ENCODE data around the gene EPAS1. TPM values are rescaled to one million over a fixed set of nuclear protein-coding genes. Genes with fewer than 3 reads are reported as not detected.

The EPAS1 gene
- total and polyA plus RNA-seq, 8 donors = 35.1 to 217 (median 117) TPM

DNA sequence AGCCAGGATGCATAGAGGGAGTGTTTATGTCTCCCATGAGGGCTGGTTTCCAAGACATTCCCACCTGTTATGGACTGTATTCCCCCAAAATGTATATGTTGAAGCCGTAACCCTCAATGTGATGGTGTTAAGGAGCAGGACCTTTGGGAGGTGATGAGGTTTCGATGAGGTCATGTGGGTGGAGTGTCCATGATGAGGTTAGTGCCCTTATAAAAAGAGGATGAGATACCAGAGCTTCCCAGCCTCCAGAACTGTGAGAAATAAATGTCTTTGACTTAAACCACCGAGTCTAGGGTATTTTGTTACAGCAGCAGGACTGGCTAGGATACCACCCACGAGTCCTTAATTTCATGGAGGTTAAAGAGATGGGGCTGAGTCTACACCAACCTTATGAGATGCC is 22.6 kb upstream of the EPAS1 start:
- Histone ChIP-seq H3K36me3 (no peaks in the 10 kb centered on the region), H3K27ac (peak overlapping the region in 2 of 5 donors; percentile 63 to 71), H3K4me1 (peaks cover 0 to 6% (median 0%) of the 10 kb centered on the region in 4 donors), H3K27me3 (peaks cover 0 to 4% (median 0%) of the 10 kb centered on the region in 3 donors), H3K4me3 (no peak overlapping the region), H3K9me3 (no peaks in the 10 kb centered on the region)
- intact Hi-C loops (cut with DNase I; ENCODE audit: low total_unique reads) = no loop called here
- no peak for DNase-seq
- 89 to 95% (median 93%) methylated on average over 4 of the region's 4 CpGs for whole genome bisulfite sequencing, 5 donors
- TF ChIP-seq EP300 (IDR thresholded peaks at IDR 0.05) (no peak), POLR2A (IDR thresholded peaks at IDR 0.05) (no peak), POLR2AphosphoS5 (IDR thresholded peaks at IDR 0.05) (no peak)
- TF ChIP-seq, protein P1, sequence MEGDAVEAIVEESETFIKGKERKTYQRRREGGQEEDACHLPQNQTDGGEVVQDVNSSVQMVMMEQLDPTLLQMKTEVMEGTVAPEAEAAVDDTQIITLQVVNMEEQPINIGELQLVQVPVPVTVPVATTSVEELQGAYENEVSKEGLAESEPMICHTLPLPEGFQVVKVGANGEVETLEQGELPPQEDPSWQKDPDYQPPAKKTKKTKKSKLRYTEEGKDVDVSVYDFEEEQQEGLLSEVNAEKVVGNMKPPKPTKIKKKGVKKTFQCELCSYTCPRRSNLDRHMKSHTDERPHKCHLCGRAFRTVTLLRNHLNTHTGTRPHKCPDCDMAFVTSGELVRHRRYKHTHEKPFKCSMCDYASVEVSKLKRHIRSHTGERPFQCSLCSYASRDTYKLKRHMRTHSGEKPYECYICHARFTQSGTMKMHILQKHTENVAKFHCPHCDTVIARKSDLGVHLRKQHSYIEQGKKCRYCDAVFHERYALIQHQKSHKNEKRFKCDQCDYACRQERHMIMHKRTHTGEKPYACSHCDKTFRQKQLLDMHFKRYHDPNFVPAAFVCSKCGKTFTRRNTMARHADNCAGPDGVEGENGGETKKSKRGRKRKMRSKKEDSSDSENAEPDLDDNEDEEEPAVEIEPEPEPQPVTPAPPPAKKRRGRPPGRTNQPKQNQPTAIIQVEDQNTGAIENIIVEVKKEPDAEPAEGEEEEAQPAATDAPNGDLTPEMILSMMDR (IDR thresholded peaks at IDR 0.05) = no peak

DNA sequence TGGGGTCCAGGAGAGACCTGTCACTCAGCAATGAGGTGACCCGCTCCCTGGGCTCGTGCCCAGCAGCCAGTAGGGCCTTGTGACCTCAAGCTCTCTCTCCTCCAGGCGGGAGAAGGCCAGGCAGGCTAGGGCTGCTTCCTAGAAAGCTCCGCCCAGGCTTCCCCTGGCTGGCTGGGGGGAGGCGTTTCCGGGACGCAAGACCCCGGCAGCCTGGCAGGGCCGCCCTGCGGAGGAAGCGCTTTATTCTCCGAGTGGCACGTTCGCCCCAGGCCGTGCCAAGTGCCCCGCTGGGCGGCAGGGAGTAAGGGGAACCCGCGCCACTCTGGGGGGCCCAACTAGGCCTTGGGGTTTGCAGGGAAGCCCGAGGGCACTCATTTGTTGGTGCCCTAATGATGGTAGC is 21.2 kb upstream of the EPAS1 start:
- peaks cover 0 to 6% (median 0%) of the 10 kb centered on the region in 4 donors for H3K4me1 ChIP-seq
- TF ChIP-seq POLR2A (IDR thresholded peaks at IDR 0.05) (no peak), POLR2AphosphoS5 (IDR thresholded peaks at IDR 0.05) (peak in 1 of 3 donors; percentile 26)
- intact Hi-C loops (cut with DNase I; ENCODE audit: low total_unique reads) = no loop called here
- no peak overlapping the region for H3K4me3 ChIP-seq
- no peaks in the 10 kb centered on the region for H3K9me3 ChIP-seq
- peak in 1 of 2 donors; percentile 84 for DNase-seq
- H3K36me3 ChIP-seq = no peaks in the 10 kb centered on the region
- H3K27me3 ChIP-seq = peaks cover 0 to 4% (median 0%) of the 10 kb centered on the region in 3 donors
- WGBS, 5 donors = 48 to 57% (median 53%) methylated on average over 5 to 20 of the region's 20 CpGs
- H3K27ac ChIP-seq = peak overlapping the region; percentile 19 to 71 (median 45)

DNA sequence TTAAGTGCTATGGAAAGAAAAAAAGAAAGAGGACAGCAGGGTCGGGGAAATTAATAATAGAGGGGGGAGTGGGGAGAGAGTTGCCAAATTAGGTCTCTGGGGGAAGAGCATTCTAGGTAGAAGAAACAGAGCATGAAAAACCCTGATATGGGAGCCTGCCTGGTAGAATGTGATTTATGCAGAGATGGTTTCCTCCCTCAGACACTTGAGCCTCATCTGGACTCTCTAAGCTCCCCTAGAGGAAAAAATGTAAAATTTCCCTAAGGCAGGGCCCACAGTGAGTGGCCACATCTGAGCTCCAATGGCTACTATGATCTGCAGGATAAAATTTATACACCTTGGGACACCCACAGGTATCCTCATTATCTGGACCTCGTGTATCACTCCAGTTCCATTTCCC is 20.6 kb upstream of the EPAS1 start:
- DNase-seq = no peak
- Histone ChIP-seq H3K4me3 (no peak overlapping the region), H3K4me1 (peaks cover 0 to 6% (median 0%) of the 10 kb centered on the region in 4 donors), H3K36me3 (no peaks in the 10 kb centered on the region), H3K27ac (peak overlapping the region in 3 of 5 donors; percentile 45 to 71 (median 63)), H3K27me3 (peaks cover 0 to 4% (median 0%) of the 10 kb centered on the region in 3 donors), H3K9me3 (no peaks in the 10 kb centered on the region)
- 69 to 85% (median 75%) methylated on average over 2 of the region's 2 CpGs for WGBS, 5 donors
- TF ChIP-seq POLR2AphosphoS5 (IDR thresholded peaks at IDR 0.05) (no peak), POLR2A (IDR thresholded peaks at IDR 0.05) (no peak), EP300 (IDR thresholded peaks at IDR 0.05) (no peak)
- TF ChIP-seq, protein P1 (IDR thresholded peaks at IDR 0.05) = no peak
- intact Hi-C loops (cut with DNase I; ENCODE audit: low total_unique reads) = no loop called here

DNA sequence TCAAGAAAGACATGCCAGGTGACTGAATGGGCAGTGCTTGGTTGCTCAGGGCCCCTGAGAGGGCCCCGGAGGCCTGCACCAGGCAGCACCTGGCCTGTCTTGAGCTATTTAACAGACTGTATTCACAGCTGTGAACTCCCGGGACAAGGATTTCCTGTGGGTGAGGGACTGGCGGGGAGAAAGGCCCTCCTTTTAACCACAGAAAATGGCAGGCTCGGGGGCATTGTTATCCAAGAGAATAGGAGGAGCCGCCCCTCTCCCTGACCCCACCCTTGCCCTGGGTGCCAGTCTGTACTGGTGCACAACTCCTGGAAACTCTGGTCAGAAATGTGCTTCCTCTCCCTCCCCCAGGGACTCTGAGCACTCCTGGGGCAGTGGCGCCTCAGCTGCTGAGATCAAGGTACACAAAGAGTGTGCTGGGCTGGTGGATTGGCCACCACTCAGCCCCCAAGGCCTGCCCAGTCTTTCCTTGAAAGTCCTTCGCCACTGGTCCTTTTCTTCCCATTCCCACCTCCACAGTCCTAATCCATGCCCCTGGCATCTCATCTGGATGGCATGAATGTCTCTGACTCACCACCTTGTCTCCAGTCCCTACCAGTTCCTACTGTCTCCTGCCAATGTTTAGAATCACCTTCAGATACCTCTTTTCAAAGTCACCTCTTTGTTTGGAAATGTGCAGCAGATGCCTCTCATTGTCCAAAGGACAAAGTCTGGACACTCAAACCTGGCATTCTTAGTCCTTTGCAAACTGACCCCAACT is 19.6 kb upstream of the EPAS1 start:
- no peak overlapping the region for H3K4me3 ChIP-seq
- intact Hi-C loops (cut with DNase I; ENCODE audit: low total_unique reads) = no loop called here
- DNase-seq = no peak
- peaks cover 0 to 4% (median 0%) of the 10 kb centered on the region in 3 donors for H3K27me3 ChIP-seq
- no peak overlapping the region for H3K27ac ChIP-seq
- H3K36me3 ChIP-seq = no peaks in the 10 kb centered on the region
- WGBS, 5 donors = 49 to 73% (median 62%) methylated on average over 7 of the region's 7 CpGs
- TF ChIP-seq, protein P1 (IDR thresholded peaks at IDR 0.05) = no peak
- no peak for TF ChIP-seq POLR2A (IDR thresholded peaks at IDR 0.05)
- TF ChIP-seq POLR2AphosphoS5 (IDR thresholded peaks at IDR 0.05) = no peak
- TF ChIP-seq EP300 (IDR thresholded peaks at IDR 0.05) = no peak
- peaks cover 0 to 6% (median 0%) of the 10 kb centered on the region in 4 donors for H3K4me1 ChIP-seq
- H3K9me3 ChIP-seq = no peaks in the 10 kb centered on the region

DNA sequence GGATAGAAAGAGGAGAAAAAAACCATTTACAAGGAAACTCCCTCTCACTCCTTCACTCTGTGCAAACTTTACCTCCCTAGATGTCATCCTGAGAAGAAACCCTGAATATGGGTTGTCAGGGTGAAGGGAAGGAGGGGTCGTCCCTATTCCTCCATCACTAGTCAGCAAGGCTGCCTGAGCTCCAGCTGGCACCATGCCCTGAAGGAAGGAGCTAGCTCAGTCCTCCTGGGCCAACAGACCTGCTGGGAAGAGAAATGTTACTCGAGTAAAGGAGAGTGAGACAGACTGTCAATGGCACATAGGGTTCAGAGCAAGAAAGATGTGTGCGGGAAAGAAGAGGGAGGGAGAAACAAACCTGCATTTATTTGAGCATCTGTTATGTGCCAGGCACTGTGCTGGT is 18.3 kb upstream of the EPAS1 start:
- Histone ChIP-seq H3K27ac (no peak overlapping the region), H3K4me1 (peaks cover 0 to 6% (median 0%) of the 10 kb centered on the region in 4 donors), H3K36me3 (no peaks in the 10 kb centered on the region), H3K9me3 (no peaks in the 10 kb centered on the region), H3K4me3 (no peak overlapping the region), H3K27me3 (peaks cover 0 to 4% (median 0%) of the 10 kb centered on the region in 3 donors)
- peak in 1 of 2 donors; percentile 39 for DNase-seq
- 44 to 58% (median 53%) methylated on average over 3 of the region's 3 CpGs for WGBS, 5 donors
- no peak for TF ChIP-seq EP300 (IDR thresholded peaks at IDR 0.05)
- TF ChIP-seq, protein P1 (IDR thresholded peaks at IDR 0.05) = no peak
- TF ChIP-seq POLR2AphosphoS5 (IDR thresholded peaks at IDR 0.05) = no peak
- no peak for TF ChIP-seq POLR2A (IDR thresholded peaks at IDR 0.05)
- intact Hi-C loops (cut with DNase I; ENCODE audit: low total_unique reads) = no loop called here

All from stomach (tissue), 9 donors.